Posterior cingulate gyrus (tissue), 11 donors: ENCODE data around the gene HECW1.
"Not testable (repeated sequence)": the region's sequence is repeated elsewhere in the genome, so short reads cannot be mapped to it uniquely, and the experiment has no call there.

Experiments used
- DNase-seq, 10 donors: peaks; one replicate each; pipeline versions ENCODE4 v3.0.0 to v3.0.0-alpha.2; 2020 to 2021; ENCODE audit warnings: mixed read lengths in 3 of 10
- intact Hi-C: fragments of 100-400 bp; cut with DNase I; formaldehyde crosslinking; loops from one replicate; pipeline ENCODE4 v1.15.1; 2023

Gene HECW1

DNA sequence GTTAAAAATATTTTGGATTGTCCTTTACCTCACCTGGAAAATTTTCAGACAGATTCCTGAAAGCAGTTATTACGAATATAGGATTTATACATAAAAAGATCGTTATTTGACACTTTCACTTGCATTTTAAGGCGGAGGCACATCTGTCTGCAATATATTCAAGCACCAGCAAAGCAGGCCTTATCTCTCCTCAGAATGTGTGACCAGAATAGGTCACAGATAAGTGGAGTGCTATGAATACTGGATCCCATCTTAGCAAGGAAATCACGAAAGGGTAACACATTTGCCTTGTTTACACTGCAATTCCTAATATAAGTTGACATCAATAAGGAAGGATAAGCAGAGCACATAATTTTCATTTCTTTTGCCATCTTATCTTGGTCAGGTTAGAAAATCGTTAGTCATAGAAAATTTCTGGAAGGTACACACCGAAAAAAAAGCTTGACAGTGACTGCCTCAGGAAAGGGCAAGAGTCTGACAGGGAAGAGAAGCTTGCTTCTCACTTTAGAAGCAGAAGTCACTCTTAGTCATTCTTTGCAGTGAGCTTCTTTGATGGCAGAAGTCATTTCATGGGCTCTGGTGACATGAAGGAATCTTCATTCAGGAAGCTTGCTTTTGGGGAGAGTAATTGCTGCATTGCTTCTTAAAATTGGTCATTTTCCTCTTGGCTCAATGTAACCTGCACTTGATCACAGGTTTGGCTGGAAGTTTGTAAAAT lies 372.4 kb downstream of the HECW1 start:
- intact Hi-C loops, result no loop called here
- no peak for DNase-seq

DNA sequence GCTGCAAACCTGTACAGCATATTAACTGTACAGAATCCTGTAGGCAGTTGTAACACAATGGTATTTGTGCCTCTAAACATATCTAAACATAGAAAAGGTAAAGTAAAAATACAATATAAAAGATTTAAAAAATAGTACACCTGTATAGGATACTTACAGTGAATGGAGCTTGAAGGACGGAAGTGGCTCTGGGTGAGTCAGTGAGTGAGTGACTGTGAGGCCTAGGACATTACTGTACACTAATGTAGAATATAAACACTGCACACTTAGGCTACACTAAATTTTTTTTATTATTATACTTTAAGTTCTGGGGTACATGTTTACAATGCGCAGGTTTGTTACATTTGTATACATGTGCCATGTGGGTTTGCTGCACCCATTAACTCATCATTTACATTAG lies 373.1 kb downstream of the HECW1 start:
- DNase-seq, result no peak
- intact Hi-C loops, result no loop called here

DNA sequence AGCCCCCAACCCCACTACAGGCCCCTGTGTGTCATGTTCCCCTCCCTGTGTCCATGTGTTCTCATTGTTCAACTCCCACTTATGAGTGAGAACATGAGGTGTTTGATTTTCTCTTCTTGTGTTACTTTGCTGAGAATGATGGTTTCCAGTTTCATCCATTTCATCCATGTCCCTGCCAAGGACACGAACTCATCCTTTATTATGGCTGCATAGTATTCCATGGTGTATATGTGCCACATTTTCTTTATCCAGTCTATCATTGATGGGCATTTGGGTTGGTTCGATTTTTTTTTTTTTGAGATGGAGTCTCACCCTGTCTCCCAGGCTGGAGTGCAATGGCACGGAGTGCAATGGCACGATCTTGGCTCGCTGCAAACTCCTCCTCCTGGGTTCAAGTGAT lies 373.6 kb downstream of the HECW1 start:
- DNase-seq, intact Hi-C loops: not testable (repeated sequence)

DNA sequence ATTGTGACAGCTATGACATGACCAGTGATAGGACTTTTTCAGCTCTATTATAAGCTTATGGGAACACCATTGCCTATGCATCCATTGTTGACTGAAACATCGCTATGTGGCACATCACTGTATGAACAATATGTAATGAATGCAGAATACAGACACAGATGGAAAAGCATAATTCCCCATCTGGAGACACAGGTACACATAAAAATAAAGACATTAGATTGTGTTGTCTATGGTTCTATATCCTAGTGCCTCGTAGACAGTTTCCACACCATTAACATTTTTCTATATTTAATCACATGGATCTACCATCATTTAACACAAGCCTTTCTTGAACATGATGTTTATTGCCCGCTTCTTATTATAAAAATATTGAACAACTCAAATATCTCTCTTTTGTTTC lies 374.2 kb downstream of the HECW1 start:
- DNase-seq, result no peak
- intact Hi-C loops, result no loop called here

DNA sequence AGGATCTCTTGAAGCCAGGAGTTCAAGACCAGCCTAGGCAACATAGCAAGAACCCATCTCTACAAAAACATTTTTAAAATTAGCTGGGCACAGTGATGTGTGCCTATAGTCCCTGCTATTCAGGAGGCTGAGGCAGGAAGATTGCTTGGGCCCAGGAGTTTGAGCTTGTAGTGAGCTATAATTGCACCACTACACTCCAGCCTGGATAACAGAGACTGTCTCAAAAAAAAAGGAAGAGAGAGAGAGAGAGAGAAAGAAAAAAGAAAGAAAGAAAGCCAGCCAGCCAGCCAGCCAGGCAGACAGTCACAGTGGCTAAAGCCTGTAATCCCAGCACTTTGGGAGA lies 375.3 kb downstream of the HECW1 start:
- intact Hi-C loops, result no loop called here
- no peak for DNase-seq

DNA sequence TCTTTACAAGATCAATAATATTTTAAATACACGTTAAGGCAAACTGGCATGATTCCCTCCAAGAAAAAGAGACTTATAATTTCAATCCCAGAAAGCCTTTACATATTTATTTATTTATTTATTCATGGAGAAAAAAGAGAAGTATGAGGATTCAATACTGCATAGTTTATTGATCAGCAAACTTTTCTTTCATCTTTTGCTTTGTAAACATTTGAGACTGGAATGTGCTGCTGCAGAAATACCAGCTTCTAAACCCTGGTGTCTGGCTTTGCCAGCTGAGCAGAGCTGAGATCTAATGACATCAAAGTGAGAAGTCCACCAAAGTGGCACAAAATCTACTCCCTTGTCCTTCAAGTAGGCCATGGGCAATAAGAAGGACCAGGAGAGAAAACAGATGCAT lies 376.8 kb downstream of the HECW1 start:
- intact Hi-C loops, result no loop called here
- DNase-seq, result no peak

DNA sequence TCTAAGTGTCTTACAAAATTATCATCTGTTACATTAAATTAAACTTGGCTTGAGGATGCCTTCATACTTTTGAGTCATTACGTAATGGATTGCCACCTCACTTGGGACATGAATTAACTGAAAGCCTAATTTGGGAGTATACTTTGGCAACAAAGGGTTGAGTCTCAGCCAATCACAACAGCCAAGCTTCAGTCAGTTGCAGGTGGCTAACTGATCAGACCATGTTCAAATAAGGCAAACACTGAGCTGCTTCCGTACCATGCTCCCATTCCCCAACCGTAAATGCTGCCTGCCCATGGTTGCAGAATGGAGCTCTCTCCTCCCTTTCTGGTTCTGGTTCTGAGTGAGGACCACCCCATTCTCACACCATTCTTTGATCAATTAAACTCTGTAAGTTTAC lies 377.6 kb downstream of the HECW1 start:
- DNase-seq, result no peak
- intact Hi-C loops, result no loop called here

DNA sequence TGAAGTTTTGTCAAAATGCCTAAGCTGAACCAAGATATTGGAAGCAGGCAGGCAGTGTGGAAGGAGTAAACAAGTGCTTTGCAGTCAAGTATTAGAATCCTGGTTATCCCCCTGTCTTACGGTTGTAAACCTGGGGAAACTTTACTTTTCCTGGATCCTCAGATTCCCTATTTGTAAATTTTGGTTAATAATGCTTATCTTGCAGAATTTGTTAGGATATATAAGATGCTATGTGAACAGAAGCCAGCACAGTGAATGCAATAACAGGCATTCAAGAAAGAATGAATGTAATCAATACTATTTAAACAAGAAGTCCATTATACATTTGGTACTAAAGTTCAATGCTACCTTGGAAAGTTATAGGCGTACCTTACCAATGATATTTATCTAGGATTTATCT lies 378.7 kb downstream of the HECW1 start:
- intact Hi-C loops, result no loop called here
- DNase-seq, result no peak

DNA sequence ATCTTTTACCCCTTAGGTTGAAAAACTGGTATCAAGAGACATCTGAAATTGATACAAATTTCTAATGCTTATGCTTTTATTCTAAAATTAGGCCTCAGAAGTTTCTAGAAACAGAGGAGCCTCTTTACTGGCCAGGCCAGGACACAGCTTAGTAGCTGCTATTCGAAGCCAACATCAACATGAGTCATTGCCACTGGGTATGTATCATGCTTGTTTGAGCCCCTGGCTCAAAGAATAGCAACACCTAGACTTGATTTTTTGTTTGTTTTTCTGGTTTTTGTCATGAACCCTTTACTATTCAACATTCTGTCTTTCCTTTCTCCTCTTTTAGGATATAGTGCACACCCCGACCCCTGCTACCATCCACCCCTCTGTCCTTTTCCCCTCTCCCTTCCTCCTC lies 379.5 kb downstream of the HECW1 start:
- DNase-seq, result no peak

DNA sequence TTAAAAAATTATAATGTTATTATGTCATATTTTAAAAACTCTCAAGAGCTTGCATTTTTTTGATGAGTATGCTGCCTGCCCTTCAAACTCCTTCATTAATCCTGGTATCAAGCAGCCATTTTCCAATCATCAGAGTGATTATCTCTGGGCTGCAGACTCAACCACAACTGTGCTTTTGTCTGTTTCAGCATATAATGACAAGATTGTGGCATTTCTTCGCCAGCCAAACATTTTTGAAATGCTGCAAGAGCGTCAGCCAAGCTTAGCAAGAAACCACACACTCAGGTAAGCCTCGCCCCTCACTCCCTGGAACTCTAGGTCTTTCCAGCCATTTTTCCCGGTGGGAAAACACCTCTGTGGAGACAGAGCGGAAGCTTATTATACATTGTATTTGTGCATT lies 380.4 kb downstream of the HECW1 start:
- no peak for DNase-seq
- intact Hi-C loops, result no loop called here

More for the DNA sequence above, 379.5 kb downstream of the HECW1 start:
- intact Hi-C loops, result no loop called here

DNA sequence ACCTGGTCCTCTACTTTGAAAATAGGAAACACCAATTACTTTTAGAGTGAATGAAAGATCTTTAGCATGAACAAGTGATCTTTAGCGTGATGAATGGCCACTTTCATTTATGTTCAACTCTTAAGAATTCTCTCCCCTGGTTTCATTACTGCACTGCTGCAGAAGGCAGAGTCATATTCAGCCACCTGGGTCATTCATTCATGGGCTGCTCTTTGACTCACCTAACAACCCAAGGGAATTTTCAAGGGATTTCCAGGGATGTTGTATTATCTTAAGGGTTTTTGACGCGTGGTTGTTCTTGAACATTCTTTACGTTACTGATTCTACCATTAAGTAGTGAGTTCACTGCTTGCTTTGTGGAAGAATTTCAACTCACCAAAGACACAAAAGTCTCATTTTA lies 383.1 kb downstream of the HECW1 start:
- intact Hi-C loops, result no loop called here

DNA sequence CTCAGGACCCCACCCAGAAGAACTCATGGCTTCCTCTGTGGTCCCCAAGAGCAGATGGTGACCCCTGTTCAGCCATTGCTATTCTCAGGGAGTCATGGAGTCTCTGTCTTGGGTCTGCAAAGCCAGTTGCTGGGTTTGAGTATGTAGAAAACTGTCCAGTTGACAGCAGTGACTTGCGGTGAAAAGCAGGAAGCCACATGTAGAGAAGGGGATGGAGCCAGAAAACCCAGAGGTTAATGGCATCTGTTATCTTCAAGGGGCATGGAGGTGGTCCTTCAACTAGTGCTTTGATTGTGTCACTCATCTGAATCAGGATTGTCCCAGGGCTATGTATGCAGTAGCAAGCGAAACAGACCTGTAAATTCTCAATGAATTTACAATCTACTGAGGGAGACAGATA lies 384.1 kb downstream of the HECW1 start:
- DNase-seq, result no peak
- intact Hi-C loops, result no loop called here

More for the DNA sequence above, 383.1 kb downstream of the HECW1 start:
- DNase-seq, result no peak

DNA sequence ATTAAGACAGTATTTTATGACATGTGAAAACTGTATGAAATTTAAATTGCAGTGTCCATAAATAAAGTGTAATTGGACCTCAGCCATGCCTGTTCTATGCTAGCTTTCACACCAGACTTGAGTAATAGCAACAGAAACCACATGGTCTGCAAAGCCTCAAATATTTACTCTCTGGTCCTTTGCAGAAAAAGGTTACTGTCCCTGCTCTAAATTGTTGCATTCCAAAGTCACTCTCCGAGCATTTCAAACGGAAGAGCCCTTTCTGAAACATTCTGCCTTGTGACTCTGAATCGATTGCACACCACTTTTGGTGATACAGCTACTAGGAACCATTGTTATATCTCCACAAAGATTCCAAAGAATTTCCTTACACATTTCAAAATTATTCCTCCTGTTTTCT lies 389.4 kb downstream of the HECW1 start:
- intact Hi-C loops, result no loop called here
- DNase-seq, result no peak

DNA sequence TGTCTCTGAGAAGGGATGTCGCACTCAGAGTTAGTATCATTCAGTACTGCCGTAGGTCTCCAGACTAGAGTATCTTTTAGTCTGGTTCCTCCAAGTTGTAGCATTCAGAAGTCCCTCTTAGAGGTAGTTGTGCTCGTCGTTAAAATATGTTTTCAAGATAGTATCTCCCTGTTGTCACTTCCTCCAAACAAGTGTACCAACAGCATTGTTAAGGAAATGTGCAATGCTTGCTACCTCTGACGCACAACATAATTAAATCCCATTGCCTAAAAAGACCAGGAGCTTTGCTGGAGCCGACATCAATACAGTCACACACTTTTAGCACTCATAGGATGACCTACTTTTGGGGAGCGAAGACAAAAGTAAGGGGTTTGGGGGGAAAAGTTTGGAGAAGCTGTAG lies 390.5 kb downstream of the HECW1 start:
- intact Hi-C loops, result no loop called here
- no peak for DNase-seq

DNA sequence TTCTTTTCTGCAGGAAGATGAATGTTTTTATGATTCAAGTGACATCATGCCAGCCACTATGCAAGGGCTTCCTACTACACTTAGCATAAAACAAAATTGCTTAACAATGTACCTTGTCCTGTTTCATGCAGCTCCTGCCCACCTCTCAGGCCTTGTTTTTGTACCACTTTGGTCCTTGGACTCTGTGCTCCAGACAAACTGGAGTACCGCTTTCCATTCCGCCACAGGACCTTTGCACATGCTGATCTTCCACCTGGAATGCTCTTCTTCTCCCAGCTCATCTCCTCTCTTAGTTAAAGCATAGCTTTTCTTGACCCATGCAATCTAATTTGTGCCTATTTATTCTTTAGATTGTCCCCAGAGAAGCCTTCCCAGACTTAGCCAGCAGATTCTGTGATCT lies 393.0 kb downstream of the HECW1 start:
- intact Hi-C loops, result no loop called here
- no peak for DNase-seq

DNA sequence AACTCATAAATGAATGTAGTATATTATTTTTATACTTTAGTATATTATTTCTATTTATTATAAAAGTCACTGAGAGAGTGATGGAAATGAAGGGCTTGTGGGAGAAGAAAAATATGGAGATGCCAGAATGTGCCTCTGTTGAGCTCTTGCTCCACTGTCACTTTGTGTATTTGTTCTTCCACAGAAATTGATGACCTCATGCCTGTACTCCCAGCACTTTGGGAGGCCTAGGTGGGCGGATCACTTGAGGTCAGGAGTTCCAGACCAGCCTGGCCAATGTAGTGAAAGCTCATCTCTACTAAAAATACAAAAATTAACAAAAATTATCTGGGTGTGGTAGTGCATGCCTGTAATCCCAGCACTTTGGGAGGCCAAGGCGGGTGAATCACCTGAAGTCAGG lies 394.0 kb downstream of the HECW1 start:
- intact Hi-C loops, result no loop called here
- DNase-seq, result no peak

DNA sequence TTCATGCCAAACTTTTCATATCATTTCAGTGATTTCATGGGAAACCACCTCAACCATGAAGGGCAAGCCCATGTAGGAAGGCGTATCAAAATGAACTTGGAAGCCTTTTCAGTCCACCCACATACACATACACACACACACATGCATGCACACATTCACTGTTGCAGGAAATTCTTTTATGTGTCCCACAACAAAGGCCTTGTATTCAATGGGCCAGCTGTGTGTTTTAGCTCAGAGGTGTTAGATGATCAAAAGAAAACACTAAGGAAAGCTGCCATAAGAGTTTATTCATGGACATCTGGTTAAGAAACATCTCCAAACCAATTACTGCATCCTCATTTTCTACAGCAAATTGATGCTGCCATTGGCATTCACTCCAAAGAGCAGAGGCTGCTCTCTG lies 396.0 kb downstream of the HECW1 start:
- no peak for DNase-seq
- intact Hi-C loops, result no loop called here

DNA sequence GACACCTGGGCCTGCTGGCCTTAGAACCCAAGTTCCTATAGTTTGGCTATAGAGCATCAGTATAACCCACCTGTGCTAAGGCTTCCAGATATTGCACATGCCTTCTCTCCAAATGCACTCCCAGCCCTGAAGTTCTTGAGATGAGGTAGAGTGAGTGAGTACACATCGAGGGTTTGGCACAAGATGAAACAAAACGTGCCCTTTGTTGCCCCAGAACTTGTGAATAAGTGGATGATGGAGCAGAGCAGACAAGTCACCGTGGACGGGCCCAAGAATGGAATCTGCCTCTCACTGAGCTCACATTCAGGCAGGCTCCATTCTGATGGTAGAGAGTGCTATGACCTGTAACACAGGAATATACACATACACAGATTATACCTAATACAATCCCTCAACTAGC lies 397.5 kb downstream of the HECW1 start:
- intact Hi-C loops, result no loop called here
- no peak for DNase-seq

DNA sequence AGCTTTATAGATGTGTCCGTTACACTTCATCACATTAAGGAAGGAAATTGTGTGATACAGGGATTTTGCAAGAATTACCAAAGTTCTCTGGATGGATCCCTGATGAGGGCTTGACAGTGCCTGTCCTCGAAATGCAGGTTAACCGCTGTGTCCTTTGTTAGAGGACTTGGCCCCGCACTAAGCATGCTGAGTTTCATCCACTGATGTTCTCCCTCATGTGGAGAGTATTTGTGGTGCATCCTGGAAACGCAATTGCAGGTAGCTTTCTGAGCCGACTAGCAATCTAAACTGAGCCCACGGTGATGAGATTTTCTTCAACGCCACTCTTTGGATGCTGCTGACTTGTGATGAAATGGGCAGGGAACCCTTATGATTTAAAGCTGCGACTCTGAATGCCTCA lies 398.6 kb downstream of the HECW1 start:
- intact Hi-C loops, result no loop called here
- no peak for DNase-seq

DNA sequence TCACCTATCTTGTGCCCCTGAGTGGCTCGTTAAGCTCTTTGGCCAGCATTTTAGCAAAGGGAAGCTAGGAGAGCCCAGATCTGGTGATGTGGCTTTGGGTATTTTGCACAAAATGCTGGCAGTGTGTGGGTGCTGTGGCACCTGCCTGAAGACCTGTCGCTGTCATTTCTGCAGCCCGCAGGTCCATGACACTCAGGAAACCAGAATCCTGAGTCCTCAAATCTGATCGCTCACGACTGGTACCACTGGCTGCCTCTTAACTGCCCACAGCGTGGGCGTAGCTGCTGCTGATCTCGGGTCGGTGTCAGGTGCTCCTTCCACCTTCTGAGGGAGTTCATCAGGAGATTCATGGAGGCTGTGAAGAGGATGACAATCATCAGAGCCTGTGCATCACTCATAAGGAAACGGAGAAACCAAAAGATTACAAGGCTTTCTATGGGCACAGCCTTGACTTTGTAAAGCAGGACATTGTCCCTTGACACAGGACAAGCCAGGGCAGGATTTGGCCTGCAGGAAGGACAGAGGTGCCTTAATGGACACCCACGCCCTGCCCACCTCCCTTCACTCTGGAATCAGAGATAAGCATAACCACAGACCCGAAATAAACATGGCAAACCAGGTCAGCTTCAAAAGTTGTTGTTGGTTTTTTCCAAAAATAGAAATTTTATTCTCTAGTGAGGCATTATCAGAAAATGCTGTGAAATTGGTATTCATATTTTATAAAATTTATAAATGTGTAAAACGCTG lies 399.5 kb downstream of the HECW1 start:
- intact Hi-C loops, result no loop called here
- no peak for DNase-seq

DNA sequence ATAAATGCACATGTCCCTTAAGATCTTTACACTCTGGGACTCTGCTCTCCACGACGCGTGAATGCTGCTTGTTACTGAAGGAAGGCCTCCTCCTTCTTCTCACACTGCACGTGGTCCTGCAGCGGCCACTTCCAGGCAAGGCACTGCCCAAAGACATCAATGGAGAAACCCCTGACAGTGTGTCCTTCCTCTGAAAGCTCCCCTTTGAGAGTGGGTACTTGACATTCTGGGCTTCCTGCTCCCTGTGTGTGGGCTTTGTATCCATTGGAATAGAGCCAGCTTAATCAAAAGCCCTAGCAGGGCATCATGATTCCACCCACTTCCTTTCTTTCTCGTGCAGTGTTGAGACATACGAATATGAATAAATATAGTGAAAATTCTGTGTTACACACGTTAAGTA lies 400.8 kb downstream of the HECW1 start:
- peak in 5 of 10 donors; percentile 9 to 84 (median 42) for DNase-seq
- intact Hi-C loops, result no loop called here

DNA sequence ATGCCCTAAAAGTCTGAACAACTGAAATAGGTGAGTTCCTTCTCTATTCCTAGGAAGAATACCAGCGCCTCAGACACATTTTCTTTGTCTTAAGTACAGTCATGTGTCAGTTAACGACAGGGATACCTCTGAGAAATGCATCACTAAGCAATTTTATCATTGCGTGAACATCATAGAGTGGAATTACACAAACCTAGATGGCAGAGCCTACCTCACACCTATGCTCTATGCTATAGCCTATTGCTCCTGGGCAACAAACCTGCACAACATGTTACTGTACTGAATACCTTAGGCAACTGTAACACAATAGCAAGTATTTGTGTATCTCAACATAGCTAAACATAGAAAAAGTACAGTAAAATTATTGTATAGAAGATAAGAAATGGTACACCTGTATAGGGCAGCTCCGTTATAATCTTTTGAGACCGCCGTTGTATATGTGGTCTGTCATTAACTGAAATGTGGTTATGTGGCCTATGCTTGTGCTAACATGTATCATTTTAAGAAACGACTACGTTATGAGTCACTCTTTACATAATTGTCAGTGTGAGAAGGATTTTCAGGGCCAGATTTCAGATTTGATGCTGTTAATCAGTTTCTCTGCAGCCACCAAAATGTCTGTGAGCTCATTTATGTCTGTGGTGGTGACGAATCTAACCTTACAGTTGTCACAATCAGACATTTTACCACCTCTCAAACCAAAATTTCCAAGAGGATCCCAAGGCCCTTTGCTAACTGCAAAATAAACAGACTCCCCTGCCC lies 404.3 kb downstream of the HECW1 start:
- no peak for DNase-seq
- intact Hi-C loops, result no loop called here
